ENCODE data around the gene TBL1XR1. TPM values are rescaled to one million over a fixed set of nuclear protein-coding genes. Genes with fewer than 3 reads are reported as not detected.

Gene TBL1XR1
- total RNA-seq, 1 experiment from 2014 or later = 175 TPM

GRCh38 chr3:177053107-177053506, 144.2 kb downstream of the TBL1XR1 start:
- H3K18ac ChIP-seq (ENCODE audit: insufficient read length, low read depth, low read length) = no peak overlapping the region
- H2AFZ ChIP-seq (ENCODE audit: low read length) = no peak overlapping the region
- no peak overlapping the region for H4K8ac ChIP-seq (replicated peaks; ENCODE audit: insufficient read length, low read depth, low read length)
- no peak overlapping the region for H3K9ac ChIP-seq (ENCODE audit: extremely low read depth, insufficient read length, low read length)
- no peak overlapping the region; a peak in 1 of 7 replicates for H3K27ac Mint-ChIP-seq
- DNase-seq = no peak
- no peak overlapping the region for H3K56ac ChIP-seq (ENCODE audit: insufficient read length, low read depth, low read length)
- H3K27me3 ChIP-seq (ENCODE audit: insufficient read depth, low read length) = no peaks in the 10 kb centered on the region
- no peak overlapping the region for H2BK15ac ChIP-seq (ENCODE audit: low read depth, low read length)
- H2AK5ac ChIP-seq (ENCODE audit: insufficient read length, low read length) = no peak overlapping the region
- H2BK12ac ChIP-seq (ENCODE audit: insufficient read length, low read depth, low read length) = no peak overlapping the region
- H3K4me1 ChIP-seq (ENCODE audit: insufficient read depth, low read length) = no peaks in the 10 kb centered on the region; the same call in 1 of the 2 replicates
- H3K79me1 ChIP-seq (ENCODE audit: insufficient read depth, low read depth, low read length, poor library complexity, severe bottlenecking) = no peaks in the 10 kb centered on the region
- no peak overlapping the region for H3K4me2 ChIP-seq (ENCODE audit: insufficient read depth, insufficient read length, low read length)
- no peak overlapping the region for H3T11ph ChIP-seq (ENCODE audit: low read length)
- no peak for TF ChIP-seq CTCF (conservative IDR thresholded peaks at IDR 0.05)
- H3K4me3 Mint-ChIP-seq = no peak overlapping the region
- H2BK5ac ChIP-seq (ENCODE audit: insufficient read length, low read length) = no peak overlapping the region
- no peaks in the 10 kb centered on the region for H3K9me3 Mint-ChIP-seq
- H3K23me2 ChIP-seq (ENCODE audit: insufficient read length, low read depth, low read length, poor library complexity, severe bottlenecking) = no peaks in the 10 kb centered on the region
- H4K20me1 ChIP-seq (ENCODE audit: control insufficient read depth, insufficient read depth, insufficient read length) = no peaks in the 10 kb centered on the region
- no peak overlapping the region for H3K14ac ChIP-seq (ENCODE audit: insufficient read depth, low read length)
- H3K79me2 ChIP-seq (ENCODE audit: insufficient read depth, low read length) = peaks cover 1% of the 10 kb centered on the region; the same call in 1 of the 2 replicates
- no CpG with 5 or more reads among the region's 2 CpGs for WGBS (ENCODE audit: extremely low coverage, insufficient read length, low lambda C conversion rate)
- no peak overlapping the region for H3K27ac ChIP-seq (ENCODE audit: insufficient read length, low read depth, low read length)
- no peak overlapping the region for H4K91ac ChIP-seq (ENCODE audit: insufficient read length, low read depth, low read length)
- peaks cover 17 to 26% of the 10 kb centered on the region in 2 experiments for H3K4me1 Mint-ChIP-seq
- no peaks in the 10 kb centered on the region for H3K9me3 ChIP-seq (ENCODE audit: control insufficient read depth, low read depth, low read length)
- no peaks in the 10 kb centered on the region for H3K27me3 Mint-ChIP-seq (ENCODE audit: low read depth)
- peaks cover 7 to 40% (median 37%) of the 10 kb centered on the region in 3 experiments; a peak in 5 of 7 replicates for H3K36me3 Mint-ChIP-seq (ENCODE audit: insufficient read depth in 1 of 3, low read depth in 3 of 3)
- H3K4ac ChIP-seq (ENCODE audit: low read depth, low read length) = no peak overlapping the region
- no peak overlapping the region for H2BK120ac ChIP-seq (ENCODE audit: low read depth, low read length, poor library complexity, severe bottlenecking)
- no peak overlapping the region for H2BK20ac ChIP-seq (ENCODE audit: low read depth, low read length, poor library complexity, severe bottlenecking)
- no peak overlapping the region for H4K5ac ChIP-seq (ENCODE audit: insufficient read length, low read depth, low read length)
- no peak overlapping the region for H3K23ac ChIP-seq (ENCODE audit: insufficient read length, low read depth, low read length)

Data from H9 (cell line).